GM06990 (cell line): ENCODE measurements around the gene GPBAR1.

Experiments
- DNase-seq: peaks from one replicate; pipeline ENCODE4 v3.0.0-alpha.2; 2011; ENCODE audit not compliant: insufficient read length; ENCODE audit errors: extremely low read depth
- H3K27me3 ChIP-seq: replicated peaks from 2 replicates; pipeline ENCODE4 v1.6.0; 2011; ENCODE audit warnings: low read length; ENCODE audit not compliant: control insufficient read depth, insufficient read depth
- H3K36me3 ChIP-seq: 2 replicates; pipeline ENCODE4 v1.5.1; 2011; ENCODE audit warnings: low read length; ENCODE audit not compliant: control insufficient read depth, insufficient read depth
- H3K4me3 ChIP-seq: replicated peaks from 2 replicates; pipeline ENCODE4 v1.5.1; 2011; ENCODE audit warnings: low read depth, mild to moderate bottlenecking, control low read depth, low read length
- CTCF ChIP-seq: IDR thresholded peaks from 2 replicates; pipeline ENCODE4 v1.5.1; 2011; ENCODE audit warnings: low read length, control low read depth, mild to moderate bottlenecking, inconsistent platforms; ENCODE audit not compliant: insufficient read depth, poor library complexity, severe bottlenecking

The GPBAR1 gene

GRCh38 chr2:218294430-218295022 is 33.7 kb downstream of the GPBAR1 start:
- H3K27me3 ChIP-seq = no peaks in the 10 kb centered on the region
- DNase-seq = no peak
- TF ChIP-seq CTCF = no peak
- no peaks in the 10 kb centered on the region; the same call in 1 of the 2 replicates for H3K36me3 ChIP-seq
- H3K4me3 ChIP-seq = no peak overlapping the region

GRCh38 chr2:218295029-218295428 is 34.2 kb downstream of the GPBAR1 start:
- H3K36me3 ChIP-seq = no peaks in the 10 kb centered on the region; the same call in 1 of the 2 replicates
- no peak overlapping the region for H3K4me3 ChIP-seq
- TF ChIP-seq CTCF = no peak
- H3K27me3 ChIP-seq = no peaks in the 10 kb centered on the region
- DNase-seq = no peak

- H3K27me3 ChIP-seq = no peaks in the 10 kb centered on the region
- TF ChIP-seq CTCF = no peak
- DNase-seq = no peak
- no peak overlapping the region for H3K4me3 ChIP-seq
- H3K36me3 ChIP-seq = no peaks in the 10 kb centered on the region
Measured at GRCh38 chr2:218296200-218296599, 35.4 kb downstream of the GPBAR1 start.

GRCh38 chr2:218296847-218297246 is 36.0 kb downstream of the GPBAR1 start:
- no peaks in the 10 kb centered on the region for H3K36me3 ChIP-seq
- DNase-seq = no peak
- no peak for TF ChIP-seq CTCF
- no peaks in the 10 kb centered on the region for H3K27me3 ChIP-seq
- H3K4me3 ChIP-seq = no peak overlapping the region

GRCh38 chr2:218298314-218298875 is 37.6 kb downstream of the GPBAR1 start:
- H3K4me3 ChIP-seq = no peak overlapping the region
- TF ChIP-seq CTCF = no peak
- no peaks in the 10 kb centered on the region for H3K27me3 ChIP-seq
- H3K36me3 ChIP-seq = no peaks in the 10 kb centered on the region
- no peak for DNase-seq
